Erythroblast (primary cell): ENCODE results near the gene WFDC1.

Experiments
- GATA1 ChIP-seq: IDR thresholded peaks from 2 replicates; pipeline ENCODE4 v1.6.1; 2011; ENCODE audit warnings: low read depth, mild to moderate bottlenecking, control low read depth, low read length, moderate library complexity
- POLR2A ChIP-seq: IDR thresholded peaks from 2 replicates; pipeline ENCODE4 v1.6.1; 2011; ENCODE audit warnings: mild to moderate bottlenecking, low read length

- TF ChIP-seq POLR2A (no peak), GATA1 (no peak)
These were observed 28.9 kb downstream of the WFDC1 start for GRCh38 chr16:84323606-84324005.
